ENCODE results near the gene MUC5AC.

MUC5AC gene

GRCh38 chr11:1121331-1121812, 36.4 kb upstream of the MUC5AC start:
- DNase-seq: no peak

GRCh38 chr11:1121813-1122663, 35.7 kb upstream of the MUC5AC start:
- DNase-seq: no peak

- DNase-seq: no peak
Observed at GRCh38 chr11:1122664-1123002, 35.1 kb upstream of the MUC5AC start.

DNA sequence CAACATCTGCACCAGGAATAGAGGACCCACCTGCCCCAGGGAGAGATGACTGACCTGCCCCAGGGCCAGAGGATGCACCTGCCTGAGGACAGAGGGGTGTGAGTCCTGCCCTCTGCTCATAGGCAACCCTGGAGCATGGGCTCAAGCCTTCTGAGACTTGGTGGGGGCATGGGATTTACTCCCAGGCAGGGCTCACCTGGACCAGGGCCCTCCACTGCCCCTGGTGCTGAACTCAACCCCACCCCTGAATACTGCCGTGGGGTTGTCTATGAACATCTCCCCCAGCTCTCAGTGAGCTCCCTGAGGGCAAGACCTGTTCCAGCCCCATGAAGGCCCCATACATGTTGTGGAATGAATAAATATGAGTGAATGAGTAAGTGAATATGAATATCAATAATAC, 33.8 kb upstream of the MUC5AC start:
- no peak for DNase-seq

DNA sequence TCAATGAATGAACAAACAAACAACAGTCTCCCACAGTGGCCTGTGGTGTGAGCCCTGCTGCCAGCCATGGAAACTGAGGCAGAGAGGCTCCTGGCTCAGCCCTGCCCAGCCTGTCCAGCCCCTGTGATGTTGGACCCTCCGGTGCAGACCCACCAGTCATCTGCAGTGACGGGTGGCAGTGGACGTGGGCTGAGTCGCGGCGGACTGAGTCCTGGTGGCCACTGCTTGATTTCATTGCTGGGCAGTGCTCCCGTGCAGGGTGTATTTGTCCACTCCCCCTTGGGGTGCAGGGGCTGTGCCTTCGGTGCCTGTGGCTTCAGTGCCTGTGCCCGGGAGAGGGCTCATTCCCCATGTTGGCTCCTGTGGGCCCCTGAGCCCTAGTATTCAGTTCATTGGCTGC, 31.9 kb upstream of the MUC5AC start:
- DNase-seq: no peak

DNA sequence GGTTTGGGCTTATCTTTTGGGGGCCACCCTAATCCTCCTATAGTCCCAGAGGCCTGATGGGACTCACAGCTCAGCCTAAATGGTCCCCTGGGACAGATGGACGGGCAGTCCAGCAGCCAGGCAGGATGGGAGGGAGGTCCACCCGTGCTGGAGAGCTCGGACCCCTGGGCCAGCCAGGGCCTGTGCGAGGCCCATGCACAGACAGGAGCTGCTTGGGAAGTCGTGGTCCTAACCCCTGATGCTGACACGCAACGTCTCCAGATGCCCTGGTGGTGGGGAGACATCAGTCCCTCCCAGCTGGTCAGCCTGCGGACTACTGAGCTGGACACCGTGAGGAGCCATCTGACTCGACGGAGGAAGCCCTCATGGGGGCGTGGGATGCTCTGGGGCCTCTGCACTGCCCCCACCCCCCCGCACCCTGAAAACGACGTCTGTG, 31.2 kb upstream of the MUC5AC start:
- no peak for DNase-seq

DNA sequence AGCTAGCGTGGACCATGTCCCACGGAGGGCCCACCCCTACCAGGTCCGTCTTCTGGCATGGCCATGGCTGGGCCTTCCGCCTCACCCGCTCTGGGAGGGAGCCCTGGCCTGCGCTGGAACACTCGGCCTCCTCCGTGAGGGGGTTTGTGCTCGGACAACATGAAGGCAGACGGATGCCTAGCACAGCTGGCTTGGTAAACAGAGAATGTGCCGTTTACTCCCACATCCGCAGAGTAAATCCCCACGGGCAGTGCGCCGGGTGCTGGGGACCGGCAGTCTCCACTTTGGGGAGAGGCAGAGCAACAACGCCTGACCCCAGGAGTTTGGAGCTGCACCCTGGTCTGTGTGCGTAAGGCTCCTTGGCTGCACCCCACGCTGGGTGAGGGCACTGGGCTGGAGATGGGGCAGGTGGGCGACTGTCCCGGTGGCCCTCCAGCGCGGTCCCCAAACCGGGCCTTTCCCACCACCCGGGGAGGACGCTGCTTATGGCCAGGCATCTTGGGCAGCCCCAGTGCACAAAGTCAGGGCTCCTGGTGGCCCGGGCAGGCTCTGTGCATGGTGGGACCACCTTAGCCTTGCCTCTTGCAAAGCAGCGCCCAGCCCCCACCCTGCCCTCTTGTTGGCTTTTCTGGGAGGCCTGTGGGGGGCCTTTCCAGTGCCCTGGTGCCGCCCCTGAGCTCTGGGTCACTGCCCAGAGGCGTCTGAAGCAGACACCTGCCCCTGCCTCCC, 30.7 kb upstream of the MUC5AC start:
- no peak for DNase-seq

DNA sequence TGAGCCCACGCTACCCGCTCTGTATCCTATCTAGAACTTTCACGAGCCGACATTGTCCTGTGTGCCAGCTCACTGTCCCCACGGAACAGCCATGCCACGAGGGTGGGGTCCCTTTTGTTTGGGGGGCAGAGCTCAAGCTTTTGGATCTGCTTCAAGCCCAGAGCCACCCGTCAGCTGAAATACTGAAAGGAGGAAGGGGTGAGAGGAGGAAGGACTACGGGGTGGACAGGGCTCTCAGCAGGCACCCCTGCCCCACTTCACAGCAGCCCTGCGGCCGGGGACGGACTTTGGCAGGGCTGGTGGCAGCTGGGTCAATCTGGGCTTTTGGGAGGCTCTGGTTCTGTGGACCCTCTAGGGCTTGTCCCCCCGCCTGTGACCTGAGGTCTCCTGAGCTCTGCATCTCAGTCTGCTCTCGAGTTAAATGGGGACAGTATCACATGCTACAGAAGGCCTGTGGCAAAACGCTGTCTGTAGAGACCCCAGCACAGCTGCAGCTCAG, 30.0 kb upstream of the MUC5AC start:
- DNase-seq: no peak

GRCh38 chr11:1128311-1129142, 29.2 kb upstream of the MUC5AC start:
- no peak for DNase-seq

- DNase-seq: no peak
Observed at GRCh38 chr11:1129143-1129610, 28.6 kb upstream of the MUC5AC start.

GRCh38 chr11:1129611-1130160, 28.1 kb upstream of the MUC5AC start:
- no peak for DNase-seq

DNA sequence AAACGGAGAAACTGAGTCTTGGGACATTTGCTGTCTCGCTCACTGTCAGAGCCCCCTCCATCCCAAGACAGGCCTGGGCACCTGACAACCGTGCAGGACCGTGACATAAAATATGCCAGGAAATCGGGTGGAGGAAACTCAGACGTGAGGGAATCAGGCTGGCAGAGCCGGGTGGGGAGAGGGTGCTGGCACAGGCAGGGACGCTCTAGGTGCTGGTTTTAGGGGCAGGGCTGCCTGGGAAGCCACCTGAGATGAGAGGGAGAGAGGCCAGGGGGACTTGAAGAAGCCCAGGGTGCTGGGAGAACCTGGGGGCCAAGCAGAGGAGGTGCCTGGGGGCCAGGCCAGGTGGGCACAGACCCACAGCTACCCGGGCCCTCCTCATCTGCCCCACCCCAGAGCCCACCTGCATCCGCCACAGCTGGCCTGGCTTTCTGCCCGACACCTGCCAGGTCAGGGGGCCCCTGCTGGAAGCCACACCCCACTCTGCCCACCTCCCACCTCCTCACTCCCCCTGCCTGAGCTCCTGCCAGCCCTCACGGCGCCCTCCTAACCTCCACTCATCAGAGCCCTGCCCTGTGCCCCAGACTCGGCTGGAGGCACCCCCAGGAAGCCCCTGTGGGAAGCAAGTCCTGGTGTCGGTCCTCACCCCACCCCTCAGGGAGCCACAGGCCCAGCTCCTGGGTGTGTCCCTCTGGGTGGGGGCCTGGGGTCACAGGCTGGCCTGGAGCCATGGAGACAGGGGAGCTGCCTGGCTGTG, 27.3 kb upstream of the MUC5AC start:
- DNase-seq: no peak

DNA sequence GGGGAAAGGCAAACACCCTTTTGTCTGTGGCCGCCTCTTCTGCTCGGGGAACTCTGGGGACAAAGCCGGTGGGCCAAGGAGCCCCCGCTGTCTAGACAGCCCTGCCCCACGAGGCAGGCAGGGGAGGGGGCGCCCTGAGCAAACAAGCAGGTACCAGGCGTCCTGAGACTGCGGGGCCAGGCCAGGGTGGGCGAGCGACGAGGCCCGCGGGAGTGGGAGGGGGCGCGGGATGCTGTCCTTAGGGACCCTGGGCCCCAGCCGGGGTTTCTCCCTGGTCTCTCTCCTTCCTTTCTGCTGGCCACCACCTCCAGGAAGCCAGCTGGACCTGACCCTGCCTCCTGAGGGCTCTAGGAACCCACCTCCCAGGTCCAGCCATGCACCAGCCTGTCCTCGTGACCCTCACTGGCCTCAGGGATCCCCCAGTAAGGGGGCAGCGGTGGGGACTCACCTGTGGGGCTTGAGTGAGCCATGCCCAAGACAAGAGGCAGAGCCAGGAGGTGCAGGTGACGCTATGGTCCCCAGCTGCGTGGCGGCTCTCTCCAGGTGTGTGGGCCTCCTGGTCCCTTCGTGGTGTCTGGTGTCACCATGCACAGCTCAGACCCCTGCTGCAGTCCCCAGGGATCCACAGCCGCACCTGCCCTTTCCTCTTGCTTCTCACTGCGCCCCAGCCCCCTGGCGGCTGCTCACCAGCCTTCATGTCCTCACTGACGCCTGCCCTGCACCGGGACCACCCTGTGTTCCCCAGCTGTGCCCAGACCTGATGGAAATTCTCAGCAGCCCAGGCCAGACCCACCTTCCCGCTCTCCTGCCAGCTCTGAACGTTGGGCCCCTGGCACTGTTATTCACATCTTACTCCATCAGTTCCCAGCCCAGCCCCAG, 26.5 kb upstream of the MUC5AC start:
- DNase-seq: no peak

GRCh38 chr11:1134848-1135445, 22.8 kb upstream of the MUC5AC start:
- no peak for DNase-seq

DNA sequence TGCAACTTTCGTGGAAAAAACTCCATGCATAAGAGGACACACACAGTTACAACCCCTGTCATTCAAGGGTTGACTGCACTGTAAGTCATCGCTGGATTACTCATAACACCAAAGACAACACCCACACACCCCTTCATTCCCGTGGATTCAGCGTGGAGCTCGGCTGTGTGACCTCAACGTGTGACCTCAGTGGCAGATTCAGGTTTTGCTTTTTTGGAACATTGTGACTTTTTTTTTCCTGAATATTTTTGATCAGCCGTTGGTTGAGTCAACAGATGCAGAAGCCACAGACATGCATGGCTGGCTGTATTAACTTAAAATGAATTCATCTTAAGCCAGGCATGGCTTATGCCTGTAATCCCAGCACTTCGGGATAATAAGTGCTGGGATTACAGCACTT, 19.7 kb upstream of the MUC5AC start:
- no peak for DNase-seq

DNA sequence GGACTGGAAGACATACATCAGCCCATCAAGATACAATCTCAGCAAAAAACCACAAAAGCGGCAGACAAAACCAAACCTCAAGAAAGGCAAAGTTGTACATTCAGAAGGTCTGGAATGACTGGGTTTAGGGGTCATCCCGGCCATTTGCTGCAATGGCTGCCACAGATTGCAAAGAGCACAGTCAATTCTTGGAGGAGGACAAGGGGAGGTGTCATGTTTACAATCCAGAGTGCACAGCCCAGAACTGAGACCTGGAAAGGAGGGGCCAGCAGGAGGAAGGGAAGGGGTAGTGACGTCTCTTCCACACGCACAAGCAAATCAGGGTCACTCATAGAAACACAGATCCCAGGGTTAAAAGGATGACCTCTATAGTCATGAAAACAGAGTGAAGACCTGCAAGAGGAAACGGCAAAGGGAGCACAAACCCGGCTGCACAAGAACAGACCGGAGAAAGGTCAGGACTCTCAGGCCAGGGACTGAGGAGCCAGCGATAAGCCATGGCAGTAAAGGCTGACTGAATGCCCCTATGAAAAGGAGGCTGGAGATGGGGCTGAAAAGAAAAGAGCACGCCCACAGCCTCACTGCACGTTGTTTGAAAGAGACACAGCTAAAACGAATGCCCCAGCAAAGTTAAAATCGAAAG, 18.2 kb upstream of the MUC5AC start:
- no peak for DNase-seq

DNA sequence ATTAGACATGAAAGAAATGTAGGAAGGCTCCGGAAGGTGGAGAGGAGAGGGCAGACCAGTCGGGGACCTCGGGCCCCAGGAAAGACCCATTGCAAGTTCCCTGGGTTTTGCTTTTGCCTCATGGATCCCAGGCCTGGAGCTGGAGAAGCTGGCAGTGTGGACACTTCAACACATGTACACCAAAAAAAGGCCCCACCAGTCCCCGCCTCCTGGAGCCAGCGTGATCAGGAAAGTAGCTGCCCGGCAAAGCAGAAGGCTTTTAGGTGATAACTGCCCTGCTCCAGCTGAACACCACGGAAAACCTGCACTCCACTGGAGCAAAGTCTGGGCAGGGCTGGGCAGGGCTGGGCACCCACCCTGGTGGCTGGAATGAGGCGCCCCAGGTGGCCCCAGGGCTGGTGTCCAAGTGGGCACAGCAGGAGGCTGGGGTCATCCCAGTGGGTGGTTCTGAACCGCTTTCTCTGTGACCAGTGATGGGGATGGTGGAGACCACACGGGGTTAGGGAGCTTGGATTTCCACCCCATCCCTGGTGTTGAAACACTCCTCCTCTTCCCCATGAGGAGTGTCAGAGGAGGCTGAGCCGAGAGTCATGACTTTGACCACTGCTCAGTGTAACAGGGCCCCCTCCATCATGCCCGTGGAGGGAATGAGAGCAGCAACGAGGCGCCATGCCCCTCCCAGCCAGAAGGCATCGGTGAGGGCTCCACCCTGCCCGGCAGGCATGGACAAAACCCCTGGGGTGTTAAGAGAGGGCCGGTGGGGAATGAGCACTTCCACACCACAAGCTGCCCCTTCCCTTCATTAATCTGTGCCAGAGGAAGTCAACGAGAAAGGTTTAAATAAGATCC, 16.9 kb upstream of the MUC5AC start:
- DNase-seq: no peak

GRCh38 chr11:1146365-1146764, 11.4 kb upstream of the MUC5AC start:
- DNase-seq: no peak

GRCh38 chr11:1147792-1148191, 10.0 kb upstream of the MUC5AC start:
- DNase-seq: no peak

All from hematopoietic multipotent progenitor cell treated with erythropoietin and hydrocortisone succinate and interleukin-3 and kit ligand, for 6 days (in vitro differentiated cells).